Measurements from ENCODE around the gene SSUH2.
"Not testable (repeated sequence)": the region's sequence is repeated elsewhere in the genome, so short reads cannot be mapped to it uniquely, and the experiment has no call there.

The SSUH2 gene

DNA sequence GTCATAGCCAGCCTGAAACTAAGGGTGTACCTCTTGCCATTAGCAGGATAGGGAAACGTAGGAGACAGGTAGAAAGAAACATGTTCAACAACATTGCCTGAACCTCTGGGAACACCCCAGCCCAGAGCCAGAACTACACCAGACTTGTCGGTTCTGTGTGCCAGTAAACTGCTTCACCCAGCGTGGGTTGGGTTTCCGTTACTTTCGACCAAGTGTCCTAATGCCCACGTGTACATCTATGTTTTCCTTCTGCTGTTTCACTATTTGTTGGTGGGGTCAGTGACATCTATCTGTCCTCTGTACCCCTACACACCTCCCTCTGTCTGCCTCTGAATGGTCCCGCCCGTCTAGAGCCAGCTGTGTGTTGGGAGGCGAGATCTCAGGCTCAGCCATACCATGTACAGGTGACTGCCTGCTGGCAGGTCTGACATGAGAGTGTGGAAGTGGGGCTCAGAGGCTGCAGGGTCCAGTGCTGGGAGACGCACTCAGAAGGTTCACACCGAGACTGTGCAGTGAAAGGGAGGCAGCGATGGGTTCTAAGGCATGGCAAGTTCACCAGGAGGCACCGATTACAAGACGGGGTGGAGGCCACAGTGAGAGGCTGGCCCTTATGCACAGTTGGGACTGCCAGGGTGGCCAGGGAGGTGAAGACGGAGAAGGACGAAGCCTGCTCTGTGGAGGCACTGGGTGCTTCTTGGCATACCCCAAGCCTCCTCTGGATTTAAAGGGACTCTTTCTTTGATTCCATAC lies 36.4 kb downstream of the SSUH2 start:
- DNase-seq: no peak

DNA sequence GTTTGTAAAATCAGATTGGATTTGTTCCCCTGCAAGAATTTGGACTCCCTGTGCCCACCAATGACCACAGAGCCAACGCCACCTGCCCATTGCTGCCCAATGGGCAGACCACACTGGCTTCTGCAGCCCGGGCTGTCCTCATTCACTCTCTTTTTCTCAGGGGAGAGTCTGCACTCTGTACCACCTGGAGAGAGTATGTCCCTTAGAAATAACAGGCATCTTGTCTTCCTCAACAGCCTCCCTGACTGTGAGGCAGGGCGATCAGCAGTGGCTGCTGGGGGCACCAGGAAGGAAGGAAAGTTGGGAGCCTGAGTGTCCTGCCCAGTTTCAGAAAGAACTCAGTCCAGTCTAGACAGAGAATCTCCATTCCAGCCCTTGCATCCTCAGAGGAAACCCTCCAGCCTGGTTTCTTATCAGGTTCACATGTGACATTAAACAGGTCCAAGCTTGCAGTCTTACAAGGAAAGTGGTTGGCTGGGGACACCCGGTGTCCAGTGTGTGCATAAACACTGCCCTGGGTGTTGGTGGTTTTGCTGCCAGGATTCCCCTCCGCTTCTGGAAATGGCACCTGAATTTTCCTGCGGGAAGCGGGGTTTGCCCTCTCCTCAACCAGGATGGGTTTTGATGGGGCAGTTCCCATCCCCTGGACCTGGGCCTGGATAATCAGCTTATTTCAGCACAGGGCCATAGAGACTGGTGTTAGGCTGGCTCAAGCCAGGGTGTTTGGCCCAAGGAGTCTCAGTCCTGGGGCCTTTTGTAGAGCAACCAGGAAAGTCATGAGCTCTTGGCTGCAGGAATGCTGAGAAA lies 37.2 kb downstream of the SSUH2 start:
- no peak for DNase-seq

DNA sequence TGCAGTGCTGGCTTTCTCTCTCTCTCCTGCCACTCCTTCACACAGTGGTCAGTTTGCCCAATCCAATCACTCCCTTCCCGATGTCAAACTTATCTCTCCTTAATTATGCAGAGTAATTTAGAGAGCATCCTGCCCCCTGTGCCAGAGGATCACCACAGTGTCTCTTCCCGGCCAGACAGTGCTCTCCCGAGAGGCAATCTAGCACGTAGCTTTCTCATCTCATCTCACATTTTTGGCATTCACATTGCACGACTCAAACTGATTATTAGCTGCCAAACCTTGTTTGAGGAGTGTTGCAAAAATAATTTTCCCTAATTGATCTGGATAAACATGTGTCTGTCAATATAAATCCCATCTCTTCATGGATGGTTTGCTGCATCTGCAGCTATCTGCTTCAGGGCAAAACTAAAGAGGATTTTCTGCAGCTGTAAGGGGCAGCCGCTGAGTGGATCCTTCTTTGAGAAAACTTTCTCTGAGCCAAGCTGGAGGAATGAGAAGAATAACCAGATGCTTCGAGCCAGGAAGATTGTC lies 37.8 kb downstream of the SSUH2 start:
- DNase-seq: no peak

DNA sequence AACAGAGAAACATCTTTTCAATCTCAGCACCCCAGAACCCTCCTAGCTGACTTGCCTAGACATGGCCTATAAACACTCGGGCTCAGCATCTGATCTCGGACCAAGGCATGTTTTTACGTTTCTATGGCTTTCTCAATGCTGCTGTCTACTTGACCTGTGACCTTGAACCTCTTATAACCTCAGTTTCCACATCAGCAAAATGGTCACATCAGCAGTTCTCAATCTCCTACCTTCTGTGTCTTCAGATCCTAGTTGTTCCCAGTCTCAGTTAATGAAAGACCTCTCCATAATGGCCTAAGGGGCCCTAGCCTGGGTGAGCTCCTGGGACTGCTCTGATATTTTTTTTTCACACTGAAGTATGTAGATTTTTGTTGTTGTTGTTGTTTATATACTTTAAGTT lies 39.6 kb downstream of the SSUH2 start:
- no peak for DNase-seq

DNA sequence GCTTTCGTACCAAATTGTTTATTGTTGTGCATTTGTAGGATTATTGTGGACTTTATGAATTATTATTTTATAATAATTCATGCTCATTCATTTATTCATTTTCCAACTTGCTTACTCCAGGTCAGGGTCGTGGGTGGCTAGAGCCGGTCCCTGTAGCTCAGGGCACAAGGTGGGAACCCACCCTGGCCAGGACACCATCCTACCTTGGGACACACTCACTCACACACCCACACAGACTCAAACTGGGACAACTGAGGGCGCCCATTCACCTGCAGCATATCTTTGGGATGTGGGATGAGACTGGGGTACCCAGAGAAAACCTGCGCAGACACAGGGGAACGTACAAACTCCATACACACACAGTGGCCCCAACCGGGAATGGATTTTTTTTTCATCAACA lies 40.6 kb downstream of the SSUH2 start:
- no peak for DNase-seq

DNA sequence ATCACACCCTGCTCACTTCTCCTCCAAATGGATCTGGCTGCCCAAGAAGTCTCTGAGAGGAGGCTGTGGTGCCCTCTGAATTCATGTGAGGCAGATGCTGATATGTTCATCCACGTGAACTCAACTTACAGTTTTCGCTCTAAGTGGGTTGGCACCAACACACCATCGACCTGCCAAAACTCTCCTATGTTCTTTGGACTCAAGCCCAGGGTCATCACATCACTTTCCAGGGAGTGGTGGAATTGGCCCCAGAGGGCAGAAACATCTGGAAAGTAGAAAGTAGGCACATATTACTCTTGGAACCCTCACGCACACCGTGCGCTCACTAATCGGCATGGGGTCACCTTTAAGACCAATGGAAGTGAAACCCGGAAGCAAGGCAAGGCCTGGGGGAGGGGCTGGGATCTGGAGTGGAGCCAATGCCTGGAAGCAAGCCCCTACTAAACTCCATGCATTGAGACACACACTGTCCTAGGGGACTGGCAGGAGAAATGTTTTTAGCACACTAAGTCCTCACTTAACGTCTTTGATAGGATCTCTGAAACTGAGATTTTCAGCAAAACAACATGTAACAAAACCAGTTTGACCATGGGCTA lies 41.4 kb downstream of the SSUH2 start:
- DNase-seq: no peak

DNA sequence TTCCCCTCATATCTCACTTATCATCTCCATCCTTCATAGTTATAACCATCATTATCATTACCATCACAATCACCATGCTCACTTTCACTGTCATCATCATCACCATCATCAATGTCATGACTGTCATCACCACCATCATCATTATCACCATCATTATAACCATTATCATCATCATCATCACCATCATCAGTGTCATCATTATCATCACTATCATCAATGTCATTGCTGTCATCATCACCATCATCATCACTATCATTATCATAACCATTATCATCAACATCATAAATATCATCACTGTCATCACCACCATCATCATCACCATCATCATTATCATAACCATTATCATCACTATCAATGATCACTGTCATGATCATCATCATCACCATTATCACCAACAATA lies 44.1 kb downstream of the SSUH2 start:
- DNase-seq: no peak

DNA sequence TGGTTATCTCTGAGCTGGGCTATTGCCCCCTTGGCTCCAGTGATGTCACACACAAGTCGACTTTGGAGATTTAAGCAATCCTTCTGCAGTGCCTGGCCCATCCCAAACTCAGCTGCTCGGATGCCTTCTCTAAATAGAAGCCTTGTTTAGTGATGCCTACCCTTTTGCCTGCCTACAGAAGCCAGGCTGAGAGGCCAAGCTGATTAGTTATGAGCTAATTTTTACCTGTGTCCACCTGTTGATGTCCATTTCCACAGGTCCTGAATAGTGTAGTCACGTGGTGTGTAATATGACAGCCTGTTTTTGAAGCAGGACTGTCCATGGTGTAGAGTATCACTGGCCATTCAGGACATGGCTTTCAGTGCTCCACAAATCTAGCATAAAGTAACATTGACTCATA lies 45.5 kb downstream of the SSUH2 start:
- no peak for DNase-seq

DNA sequence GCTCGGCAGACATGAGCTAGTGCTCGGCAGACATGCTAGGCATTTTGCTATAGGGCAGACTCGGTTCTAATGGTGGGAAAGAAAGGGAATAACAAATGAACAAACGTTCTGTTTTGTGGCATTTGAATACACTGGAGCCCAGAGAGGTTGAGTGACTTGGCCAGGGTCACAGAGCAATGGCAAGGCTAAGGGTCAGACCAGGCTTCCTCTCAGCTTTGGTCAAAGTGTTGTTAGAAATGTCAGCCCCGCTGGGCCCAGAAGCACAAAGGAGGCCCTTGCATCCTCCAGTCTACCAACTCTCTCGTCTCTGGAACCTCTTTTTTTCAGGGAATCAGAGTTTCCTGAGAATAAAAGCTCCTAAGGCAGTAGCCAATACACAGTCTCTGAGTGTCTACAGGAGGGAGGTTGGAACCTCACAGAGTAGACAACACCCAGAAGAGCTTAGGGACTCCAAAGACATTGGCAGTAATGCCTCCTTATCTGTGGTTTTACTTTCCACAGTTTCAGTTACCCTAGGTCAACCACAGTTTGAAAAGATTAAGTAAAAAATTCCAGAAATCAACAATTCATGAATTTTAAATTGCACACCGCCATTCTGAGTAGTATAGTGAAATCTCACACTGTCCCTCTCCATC lies 47.3 kb downstream of the SSUH2 start:
- no peak for DNase-seq

DNA sequence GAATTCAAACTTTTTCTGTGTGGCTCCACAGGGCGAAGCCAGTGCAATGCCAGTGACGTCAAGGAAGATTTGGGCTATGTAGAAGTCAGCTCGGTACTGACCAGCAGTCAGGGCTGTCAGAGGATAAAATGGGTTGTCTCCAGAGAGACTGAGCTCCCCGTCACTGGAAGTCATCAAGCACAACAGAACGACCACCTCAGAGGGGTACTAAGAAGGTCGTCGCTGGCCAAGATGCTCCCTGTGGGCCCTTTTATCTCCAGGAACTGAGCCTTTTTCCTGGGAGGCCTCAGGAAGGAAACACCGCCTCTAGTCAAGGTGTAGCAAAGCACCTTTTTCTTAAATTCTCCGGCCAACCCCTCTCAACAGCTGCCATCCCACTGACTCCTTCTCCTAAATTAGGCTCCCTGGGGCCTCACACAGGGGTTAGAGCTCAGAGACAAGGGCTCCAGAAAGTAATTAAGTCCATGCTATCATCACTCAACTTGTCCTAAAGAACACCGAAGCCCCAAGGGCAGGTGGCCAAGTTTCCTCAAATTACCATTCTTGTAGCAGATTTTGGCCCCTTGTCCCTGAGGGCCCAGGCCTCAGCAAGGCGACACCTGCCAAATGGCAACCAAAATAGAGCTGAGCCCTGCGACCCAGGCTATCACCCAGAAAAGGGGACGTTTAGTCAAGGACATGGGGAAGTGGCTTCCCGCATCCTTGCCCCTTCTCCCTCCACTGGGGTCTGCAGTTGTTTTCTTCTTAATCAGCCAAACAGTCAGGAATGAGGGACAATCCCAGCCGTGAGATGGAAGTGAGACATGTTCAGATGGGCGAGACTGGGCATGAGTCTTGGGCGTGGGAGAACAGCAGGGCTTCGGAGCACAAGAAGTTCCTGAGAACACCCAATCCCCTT lies 48.0 kb downstream of the SSUH2 start:
- DNase-seq: no peak

DNA sequence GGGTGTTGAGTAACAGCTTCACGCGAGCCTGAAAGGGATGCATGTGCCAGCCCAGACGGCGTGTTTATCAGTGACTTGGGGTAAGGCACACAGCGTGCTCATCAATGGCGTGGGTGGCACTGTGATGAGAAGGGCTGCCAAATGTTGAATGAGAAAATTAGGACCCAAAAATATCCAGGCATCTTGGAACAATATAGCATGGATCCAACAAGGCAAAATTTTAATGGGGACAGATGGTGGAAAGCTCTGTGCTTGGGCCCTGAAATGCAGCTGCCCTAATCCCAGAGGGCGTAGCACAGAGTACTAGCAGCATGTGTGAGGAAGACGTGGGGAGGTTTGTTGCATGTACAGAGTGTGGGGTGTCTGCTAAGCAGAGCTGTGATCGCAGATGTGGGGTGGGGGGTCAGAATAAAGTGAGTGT lies 48.9 kb downstream of the SSUH2 start:
- no peak for DNase-seq

DNA sequence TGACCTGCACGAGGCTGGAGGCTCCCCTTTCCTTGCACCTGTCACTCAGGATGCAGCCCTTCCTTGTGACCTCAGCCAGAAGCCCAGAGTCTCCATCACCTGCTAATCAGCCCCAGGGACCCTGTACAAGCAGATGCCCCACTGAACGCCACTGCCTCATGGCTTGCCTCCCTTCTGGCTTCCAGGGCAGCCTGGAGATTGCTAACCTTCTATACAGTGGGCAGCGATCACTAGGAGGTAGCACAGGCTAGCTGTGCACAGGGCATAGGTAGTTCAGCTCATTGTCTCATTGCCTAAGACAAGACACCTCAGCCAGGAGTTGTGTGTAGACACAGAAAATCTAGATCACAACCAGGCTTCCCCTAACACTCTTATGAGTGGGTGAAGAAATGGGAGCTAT lies 49.3 kb downstream of the SSUH2 start:
- no peak for DNase-seq

DNA sequence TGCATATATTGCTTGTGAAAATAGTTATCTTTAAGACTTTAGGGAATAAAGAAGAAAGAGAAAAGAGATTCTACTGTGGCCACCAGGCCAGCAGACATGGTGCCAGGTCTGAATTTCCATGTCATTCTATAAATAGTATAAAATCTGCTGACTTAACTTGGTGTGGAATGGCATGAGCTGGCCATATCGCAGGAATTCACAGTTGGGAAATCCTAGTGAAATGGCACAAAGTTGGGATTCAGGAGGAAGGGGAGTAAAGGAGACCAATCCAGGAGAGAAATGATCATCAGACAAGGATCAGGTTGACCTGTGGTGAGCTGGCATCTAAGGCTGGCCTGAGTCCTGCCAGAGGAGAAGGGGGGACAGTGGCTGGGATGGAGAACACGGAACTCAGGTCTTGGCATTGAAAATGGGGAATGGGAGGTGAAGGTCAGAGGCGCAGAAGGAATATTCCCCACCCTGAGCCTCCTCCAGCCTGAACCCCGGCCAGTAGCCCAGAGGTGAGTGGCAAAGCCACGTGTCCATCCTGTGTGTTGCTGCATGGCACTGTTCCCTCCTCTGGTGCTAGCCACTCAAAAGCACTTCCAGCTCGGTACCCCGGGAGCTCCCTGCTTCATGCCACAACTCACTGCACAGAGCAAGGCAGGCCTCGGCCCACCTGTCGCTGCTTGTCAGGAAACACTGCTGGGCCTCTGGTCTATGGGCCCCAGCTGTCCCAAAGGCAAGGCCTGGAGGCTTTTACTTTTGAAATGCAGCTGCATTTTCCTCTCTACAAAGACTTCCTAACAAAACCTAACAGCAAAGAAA lies 51.4 kb downstream of the SSUH2 start:
- DNase-seq: no peak

DNA sequence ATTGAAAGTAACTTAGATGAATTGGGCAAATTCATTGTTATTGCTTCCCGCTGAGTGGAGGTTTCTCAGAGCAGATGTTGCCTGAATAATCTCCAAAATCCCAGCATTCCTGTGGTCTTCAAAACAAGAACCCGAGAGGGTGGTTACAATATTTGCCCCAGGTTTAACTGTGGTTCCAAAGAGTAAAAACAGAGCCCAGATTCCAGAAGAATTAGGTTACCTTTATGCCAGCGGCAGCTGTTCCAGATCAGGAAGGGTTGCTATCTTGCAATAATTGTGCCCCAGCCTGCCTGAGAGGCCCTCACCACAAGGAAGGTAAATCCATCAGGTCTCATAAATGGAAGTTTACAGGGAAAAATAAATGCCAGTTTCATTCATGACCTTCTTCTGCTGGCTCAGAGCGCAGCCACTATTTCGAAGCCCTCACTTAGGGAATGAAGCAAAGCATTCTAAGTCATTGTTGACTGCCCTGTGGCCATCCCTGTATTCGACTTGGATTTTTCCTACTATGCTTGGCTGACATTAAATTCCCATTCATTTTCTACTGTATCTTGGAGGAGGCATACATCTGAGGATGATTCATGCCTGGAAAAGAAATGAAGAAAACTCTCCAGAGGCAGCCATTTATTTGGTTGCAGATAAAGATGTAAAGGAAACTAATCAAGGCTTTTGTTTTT lies 54.6 kb downstream of the SSUH2 start:
- DNase-seq: no peak

DNA sequence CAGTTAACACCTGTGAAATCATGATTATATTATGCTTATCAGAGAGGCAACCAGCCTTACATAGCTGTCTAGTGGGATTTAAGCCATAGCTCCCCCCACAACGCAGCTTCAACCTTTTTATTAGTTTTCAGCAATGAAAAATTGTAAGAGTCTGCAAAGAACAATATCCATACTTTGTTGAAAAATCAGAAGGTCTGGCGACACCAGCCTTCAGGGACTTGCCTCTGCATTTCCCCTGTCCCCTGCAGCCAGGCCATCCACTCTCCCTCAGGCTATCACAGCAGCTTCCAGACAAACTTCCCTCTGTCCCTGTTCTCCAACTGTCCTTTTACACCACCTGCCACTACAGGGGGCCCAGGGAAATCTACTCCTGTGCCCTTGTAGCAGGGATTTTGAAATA lies 59.9 kb downstream of the SSUH2 start:
- no peak for DNase-seq

DNA sequence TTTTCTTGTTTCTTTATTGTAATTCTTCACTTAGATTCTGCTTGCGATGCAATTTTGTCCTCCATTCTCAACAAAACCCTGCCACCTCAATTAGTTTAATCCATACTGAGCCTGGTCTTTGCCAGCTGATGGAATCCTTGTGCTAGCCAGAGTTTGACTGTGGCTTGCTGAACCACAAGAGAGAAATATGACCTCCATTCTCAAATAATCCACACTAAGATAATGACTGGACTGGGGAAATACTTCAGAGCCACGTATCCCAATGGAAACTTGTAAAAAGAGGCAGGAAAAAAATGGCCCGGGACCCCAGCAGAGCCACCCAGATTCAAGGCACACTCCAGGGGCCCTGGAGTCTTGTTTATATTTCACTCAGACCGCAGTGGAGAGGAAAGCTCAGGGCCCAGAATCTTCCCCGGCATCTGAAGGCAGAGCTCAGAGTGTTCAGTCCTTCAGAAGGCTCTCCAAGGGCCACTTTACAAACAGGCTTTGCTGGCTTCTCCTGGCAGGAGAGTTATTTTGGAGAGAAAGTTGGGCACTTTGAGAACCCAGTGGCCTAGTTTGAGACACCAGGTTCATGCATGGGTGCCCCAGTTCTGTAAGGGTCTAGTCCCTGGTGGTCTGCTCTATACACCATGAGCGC lies 62.7 kb downstream of the SSUH2 start:
- no peak for DNase-seq

DNA sequence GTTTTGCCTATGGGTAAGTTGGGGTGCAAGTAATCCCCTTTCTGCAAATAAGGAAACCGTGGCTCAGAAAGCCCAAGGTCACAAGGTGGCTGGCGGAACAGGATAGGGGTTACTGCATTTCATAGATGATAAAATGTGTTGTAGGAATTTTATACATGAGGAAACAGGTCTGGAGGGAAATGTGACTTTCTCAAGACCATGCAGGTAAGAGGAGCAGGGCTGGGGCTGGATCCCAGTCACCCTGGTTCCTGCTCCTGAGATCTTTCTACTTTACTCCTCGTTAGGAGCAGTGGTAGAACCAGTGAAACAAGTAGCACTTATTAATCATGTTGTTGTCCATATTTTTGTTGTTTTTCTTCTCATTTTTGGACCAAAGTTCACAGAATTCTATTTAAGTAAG lies 63.2 kb downstream of the SSUH2 start:
- no peak for DNase-seq

DNA sequence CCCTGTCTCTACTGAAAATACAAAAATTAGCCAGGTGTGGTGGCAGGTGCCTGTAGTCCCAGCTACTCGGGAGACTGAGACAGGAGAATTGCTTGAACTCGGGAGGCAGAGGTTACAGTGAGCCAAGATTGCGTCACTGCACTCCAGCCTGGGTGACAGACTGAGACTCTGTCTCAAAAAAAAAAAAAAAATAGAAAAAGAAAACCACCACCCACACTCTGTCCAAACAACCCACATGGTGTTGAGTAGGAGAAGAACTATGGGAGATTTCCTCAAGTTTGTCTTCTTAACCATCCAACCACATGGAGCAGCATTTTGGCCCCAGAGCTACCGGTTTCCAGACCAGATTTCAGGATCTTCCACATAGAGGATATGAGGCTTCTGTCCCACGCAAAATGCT lies 64.2 kb downstream of the SSUH2 start:
- DNase-seq: not testable (repeated sequence)

DNA sequence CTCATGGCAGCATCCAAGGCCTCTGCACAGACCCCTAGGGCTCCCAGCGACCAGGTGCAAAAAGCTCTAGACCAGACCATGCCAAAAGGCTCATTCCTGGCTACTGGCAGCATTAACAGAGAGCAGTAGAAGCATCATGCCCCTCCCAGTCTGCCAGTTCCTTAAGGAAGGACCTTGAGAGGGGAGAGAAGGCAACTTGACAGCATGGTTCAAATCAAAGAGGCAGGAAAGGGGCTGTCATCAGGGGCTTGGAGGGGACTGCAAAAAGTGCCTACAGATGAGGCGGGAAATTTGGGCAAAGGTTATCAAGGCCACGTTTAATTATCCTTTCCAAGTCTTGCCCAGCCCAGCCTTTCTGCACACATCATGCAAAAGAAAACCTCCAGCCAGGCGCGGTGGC lies 64.7 kb downstream of the SSUH2 start:
- no peak for DNase-seq

DNA sequence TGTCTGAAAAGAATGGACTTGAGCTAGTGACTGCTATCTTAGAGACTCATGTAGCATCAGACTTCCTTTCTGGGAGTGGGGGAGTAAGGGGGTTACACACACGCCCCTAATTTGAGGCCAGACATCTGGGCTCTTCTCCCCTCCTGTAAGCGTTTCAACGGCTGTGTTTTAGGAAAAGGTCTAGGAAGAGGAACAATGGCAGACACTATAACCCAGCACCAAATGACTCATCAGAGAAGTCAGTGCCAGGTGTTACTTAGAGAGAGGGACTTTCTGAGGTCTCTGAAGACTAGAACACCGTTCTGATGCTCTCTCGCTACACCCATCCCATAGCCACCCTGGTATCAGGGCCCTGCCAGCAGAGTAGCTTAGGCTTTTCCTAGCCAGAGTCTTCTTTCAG lies 65.5 kb downstream of the SSUH2 start:
- no peak for DNase-seq
